Testis (tissue), 2 donors: ENCODE results near the gene ZNF362.

Experiments
- POLR2A ChIP-seq: fragments of 450-650 bp; IDR thresholded peaks from one replicate; pipeline ENCODE4 v1.6.1; 2017; ENCODE audit warnings: antibody characterized with exemption, mild to moderate bottlenecking, moderate library complexity
- TF ChIP-seq, protein P1 (sequence below), 3 experiments: fragments of 450-650 bp in 2 of 3; fragments of 200-600 bp in 1 of 3; sonication (generic) in 1 of 3; IDR thresholded peaks; one replicate each; pipeline ENCODE4 v1.5.1; 2016 to 2019; ENCODE audit warnings: antibody characterized with exemption in 3 of 3, mild to moderate bottlenecking in 2 of 3, moderate library complexity in 1 of 3

- TF ChIP-seq, protein P1, sequence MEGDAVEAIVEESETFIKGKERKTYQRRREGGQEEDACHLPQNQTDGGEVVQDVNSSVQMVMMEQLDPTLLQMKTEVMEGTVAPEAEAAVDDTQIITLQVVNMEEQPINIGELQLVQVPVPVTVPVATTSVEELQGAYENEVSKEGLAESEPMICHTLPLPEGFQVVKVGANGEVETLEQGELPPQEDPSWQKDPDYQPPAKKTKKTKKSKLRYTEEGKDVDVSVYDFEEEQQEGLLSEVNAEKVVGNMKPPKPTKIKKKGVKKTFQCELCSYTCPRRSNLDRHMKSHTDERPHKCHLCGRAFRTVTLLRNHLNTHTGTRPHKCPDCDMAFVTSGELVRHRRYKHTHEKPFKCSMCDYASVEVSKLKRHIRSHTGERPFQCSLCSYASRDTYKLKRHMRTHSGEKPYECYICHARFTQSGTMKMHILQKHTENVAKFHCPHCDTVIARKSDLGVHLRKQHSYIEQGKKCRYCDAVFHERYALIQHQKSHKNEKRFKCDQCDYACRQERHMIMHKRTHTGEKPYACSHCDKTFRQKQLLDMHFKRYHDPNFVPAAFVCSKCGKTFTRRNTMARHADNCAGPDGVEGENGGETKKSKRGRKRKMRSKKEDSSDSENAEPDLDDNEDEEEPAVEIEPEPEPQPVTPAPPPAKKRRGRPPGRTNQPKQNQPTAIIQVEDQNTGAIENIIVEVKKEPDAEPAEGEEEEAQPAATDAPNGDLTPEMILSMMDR (IDR thresholded peaks at IDR 0.05), result no peak
- no peak for TF ChIP-seq POLR2A
Observed at GRCh38 chr1:33219886-33220661, 36.2 kb upstream of the ZNF362 start.
